Hematopoietic multipotent progenitor cell treated with erythropoietin and hydrocortisone succinate and interleukin-3 and kit ligand, for 8 days (in vitro differentiated cells): ENCODE measurements around the gene TBL3.
A peak's percentile ranks its signal among the peaks of the same experiment; 100 is the strongest.

Source experiments
- DNase-seq: peaks from one replicate; pipeline ENCODE4 v3.0.0-alpha.2; 2015

TBL3 gene

DNA sequence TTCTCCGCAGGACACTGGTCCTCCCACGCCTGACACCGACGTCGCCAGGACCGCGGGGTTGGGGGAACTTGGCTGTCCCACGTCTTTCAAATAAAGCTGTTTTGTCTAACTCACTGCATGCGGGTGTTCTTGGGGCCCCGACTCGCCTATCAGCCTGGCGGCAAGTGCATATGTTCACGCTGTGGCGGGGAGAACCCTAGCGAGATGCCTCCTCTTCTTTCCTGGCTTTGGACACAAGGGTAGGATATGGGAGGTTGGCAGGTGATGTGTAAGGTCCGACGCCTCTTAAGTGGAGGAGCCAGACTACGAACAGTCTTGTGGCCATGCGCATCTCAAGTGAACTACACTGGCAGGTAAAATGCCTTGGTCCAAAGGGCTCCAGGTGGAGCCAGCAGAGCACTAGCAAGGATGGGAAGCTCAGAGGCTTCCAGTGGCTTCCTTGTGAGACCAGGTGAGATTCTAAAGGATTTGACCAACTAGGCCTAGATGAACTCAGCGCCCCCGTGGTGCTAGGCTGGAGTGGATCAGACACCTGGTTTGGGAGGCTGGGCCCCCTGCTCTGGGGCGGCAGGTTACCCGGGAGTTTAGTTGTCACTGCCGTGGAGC is 6.4 kb upstream of the TBL3 start:
- DNase-seq = peak; percentile 25

DNA sequence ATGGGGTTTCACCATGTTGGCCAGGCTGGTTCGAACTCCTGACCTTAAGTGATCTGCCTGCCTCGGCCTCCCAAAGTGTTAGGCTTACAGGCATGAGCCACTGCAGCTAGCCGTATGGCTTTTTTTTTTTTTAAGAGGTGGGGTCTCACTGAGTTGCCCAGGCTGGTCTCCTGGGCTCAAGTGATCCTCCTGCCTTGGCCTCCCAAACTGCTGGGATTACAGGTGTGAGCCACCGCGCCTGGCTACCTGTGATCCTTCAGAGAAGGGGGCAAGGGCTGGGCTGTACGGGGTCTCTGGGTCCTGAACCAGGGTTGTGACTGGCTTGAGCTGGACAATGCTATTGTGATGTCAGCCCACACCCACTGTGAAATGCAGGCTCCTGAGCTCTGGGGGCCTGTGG is 5.4 kb upstream of the TBL3 start, which contains the start of gene RNF151:
RNF151 (plus strand) TSS at position 397 of the 400 bp plus-strand sequence. CDS start 26 bp downstream, outside the sequence.
- no peak for DNase-seq

DNA sequence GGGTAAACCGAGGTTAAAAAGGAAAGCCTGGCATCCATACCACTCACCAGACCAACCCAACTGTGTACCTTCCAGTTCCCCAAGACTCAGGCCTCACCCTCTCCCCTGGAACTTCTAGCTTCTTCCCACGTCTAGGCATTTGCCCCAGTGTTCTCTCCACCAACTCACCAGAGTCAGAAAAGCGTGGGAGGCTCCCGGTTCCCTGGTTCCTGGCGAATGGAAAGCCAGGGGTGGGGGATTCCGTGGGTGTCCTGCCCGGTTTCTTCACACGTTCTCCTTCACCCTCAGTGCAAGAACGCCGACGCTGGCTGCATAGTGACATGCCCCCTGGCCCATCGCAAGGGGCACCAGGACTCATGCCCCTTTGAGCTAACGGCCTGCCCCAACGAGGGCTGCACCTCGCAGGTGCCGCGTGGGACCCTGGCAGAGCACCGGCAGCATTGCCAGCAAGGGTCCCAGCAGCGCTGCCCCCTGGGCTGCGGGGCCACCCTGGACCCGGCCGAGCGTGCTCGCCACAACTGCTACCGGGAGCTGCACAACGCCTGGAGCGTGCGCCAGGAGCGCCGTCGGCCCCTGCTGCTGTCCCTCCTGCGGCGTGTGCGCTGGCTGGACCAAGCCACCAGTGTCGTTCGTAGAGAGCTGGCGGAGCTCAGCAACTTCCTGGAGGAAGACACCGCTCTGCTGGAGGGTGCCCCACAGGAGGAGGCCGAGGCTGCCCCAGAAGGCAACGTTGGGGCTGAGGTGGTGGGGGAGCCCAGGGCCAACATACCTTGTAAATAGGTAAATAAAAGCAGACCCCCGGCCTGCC is 3.5 kb upstream of the TBL3 start:
- no peak for DNase-seq

DNA sequence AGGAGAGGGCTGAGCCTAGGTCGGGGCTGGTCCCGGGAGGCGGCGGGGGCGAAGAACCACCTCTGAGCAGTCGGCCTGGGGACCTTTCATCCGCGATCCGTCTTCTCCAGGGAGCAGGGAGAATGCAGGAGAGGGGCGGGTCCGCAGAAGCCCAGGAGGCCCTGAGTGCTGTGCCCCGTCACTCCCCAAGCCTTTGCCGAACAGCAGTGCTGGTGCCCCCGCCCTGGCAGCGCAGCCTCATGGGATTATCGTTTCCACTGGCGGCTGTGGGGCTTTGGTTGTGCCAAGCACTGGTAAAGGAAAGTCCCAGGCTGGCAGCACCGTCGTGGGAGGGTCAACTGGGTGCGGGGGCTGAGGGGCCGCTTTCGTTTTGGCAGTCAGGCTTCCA is 631 bp downstream of the TBL3 start:
- DNase-seq = peak; percentile 56

DNA sequence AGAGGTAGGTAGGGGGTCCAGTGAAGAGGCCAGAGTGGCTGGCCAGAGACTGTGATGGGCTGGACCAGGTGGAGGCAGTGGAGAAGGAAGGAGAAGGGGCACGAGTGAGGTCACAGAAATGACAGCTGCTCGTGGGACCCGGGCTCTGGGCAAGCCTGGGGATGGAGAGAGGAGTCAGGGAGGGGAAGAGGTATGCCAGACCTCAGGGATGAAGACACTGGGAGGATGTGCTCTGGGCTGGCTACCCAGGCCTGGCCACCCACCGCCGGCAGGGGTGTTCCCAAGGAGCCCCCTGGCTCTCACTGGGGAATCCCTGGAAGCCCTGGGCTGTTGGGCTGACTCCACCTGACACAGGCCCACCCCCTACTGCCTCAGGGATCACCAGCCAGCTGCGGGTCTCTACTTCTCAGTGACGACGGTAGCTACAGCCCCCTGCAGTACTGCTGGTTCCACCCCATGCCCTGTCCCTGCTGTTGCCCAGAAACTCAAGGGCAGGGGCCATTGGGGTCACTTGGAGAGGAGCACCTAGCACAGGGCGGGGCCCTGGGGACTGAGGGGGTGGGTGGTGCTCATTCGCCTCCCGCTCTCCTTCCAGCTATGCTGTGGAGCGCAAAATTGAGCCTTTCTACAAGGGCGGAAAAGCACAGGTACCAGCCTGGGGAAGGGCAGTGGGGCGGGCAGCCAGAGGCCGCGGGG is 1.8 kb downstream of the TBL3 start:
- no peak for DNase-seq

DNA sequence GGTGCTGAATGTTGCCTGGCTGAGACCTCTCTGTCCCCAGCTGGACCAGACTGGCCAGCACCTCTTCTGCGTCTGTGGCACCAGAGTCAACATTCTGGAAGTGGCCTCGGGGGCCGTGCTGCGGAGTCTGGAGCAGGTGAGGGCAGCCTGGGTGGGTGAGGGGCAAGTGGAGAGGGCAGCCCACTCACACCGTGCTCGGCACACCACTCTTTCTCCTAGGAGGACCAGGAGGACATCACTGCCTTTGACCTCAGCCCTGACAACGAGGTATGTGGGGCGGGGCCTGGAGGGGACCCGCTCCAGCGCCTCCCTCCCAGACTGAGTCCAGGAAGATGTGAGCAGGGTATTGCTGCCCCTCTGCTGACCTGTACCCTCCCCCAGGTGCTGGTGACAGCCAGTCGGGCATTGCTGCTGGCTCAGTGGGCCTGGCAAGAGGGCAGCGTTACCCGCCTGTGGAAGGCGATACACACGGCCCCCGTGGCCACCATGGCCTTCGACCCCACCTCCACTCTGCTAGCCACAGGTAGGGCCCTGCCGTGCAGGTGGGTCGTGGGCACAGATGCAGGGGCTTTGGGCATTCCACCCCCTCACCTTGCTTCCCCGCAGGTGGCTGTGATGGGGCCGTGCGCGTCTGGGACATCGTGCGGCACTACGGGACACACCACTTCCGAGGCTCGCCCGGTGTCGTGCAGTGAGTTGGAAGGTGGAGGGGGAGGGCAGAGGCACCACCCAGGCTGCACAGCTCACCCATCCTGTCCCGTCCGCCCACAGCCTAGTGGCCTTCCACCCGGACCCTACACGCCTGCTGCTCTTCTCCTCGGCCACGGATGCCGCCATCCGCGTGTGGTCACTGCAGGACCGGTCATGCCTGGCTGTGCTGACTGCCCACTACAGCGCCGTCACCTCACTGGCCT is 2.6 kb downstream of the TBL3 start:
- no peak for DNase-seq

DNA sequence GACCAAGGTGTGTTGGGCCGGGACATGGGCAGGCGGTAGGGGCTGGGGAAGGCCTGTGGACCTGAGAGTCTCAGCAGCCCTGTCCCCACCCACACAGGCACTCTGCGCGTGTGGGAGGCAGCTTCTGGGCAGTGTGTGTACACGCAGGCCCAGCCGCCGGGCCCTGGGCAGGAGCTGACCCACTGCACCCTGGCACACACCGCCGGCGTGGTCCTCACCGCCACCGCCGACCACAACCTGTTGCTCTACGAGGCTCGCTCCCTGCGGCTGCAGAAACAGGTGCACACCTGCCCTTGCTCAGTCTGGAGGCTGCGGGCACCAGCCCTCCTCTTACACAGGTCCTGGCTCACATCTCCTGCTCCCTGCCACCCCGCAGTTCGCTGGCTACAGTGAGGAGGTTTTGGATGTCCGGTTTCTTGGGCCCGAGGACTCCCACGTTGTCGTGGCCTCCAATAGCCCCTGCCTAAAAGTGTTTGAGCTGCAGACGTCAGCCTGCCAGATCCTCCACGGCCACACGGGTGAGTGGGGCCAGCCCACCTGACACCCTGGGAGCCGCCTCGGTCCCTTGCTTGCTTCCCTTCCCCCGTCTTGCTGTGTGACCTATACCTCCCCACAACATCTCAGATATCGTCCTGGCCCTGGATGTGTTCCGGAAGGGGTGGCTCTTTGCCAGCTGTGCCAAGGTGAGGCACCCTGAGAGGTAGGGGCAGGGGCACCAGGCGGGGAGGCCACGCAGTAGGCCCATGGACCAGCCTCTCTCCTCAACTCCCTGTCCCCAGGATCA is 3.8 kb downstream of the TBL3 start:
- no peak for DNase-seq

DNA sequence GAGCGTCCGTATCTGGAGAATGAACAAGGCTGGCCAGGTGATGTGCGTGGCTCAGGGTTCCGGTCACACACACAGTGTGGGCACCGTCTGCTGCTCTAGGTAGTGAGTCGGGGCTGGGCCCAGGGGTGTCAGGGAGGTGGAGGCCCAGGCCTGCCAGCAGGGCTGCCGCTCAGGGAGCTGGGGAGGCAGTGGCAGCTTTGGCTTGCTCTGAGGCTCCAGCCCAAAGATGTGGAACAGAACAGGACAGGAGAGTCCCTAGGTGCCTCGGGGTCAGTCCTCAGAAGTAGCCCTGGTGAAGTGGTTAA is 4.3 kb downstream of the TBL3 start:
- no peak for DNase-seq

DNA sequence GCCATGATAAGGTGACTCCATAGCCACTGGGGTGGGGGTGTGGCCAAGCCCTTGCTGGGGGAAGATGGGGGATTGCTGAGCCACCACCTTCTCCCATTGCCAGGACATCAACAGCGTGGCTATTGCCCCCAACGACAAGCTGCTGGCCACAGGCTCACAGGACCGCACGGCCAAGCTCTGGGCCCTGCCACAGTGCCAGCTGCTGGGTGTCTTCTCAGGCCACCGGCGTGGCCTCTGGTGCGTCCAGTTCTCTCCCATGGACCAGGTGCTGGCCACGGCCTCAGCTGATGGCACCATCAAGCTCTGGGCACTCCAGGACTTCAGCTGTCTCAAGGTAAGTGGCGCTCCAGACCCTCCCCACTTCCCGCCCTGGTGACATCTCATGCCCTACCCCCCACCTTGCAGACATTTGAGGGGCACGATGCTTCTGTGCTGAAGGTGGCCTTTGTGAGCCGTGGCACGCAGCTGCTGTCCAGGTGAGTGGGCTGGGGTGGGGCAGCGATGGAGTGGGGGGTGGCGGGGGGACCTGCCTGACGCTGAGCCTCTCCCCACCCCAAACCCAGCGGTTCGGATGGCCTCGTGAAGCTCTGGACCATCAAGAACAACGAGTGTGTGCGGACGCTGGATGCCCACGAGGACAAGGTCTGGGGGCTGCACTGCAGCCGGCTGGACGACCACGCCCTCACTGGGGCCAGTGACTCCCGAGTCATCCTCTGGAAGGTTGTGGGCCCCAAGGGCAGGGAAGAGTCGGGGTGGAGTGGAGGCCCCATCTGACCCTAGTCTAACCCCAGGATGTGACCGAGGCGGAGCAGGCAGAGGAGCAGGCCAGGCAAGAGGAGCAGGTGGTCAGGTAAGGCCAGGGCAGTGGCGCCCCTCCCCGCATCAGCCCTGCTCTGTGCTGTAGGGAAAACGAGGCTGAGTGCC is 5.4 kb downstream of the TBL3 start:
- DNase-seq = no peak

DNA sequence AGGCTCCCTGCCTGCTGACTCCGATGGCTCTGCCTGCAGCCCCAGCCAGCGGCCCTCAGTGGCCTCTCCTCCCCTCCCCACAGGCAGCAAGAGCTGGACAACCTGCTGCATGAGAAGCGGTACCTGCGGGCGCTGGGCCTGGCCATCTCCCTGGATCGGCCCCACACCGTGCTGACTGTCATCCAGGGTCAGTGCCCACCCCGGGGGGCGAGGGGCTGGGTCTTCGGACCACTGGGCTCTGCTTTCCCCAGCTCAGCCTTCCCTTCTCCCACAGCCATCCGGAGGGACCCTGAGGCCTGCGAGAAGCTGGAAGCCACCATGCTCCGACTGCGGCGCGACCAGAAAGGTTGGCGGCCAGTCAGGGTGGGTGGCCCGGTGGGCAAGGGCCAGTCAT is 6.0 kb downstream of the TBL3 start:
- no peak for DNase-seq

DNA sequence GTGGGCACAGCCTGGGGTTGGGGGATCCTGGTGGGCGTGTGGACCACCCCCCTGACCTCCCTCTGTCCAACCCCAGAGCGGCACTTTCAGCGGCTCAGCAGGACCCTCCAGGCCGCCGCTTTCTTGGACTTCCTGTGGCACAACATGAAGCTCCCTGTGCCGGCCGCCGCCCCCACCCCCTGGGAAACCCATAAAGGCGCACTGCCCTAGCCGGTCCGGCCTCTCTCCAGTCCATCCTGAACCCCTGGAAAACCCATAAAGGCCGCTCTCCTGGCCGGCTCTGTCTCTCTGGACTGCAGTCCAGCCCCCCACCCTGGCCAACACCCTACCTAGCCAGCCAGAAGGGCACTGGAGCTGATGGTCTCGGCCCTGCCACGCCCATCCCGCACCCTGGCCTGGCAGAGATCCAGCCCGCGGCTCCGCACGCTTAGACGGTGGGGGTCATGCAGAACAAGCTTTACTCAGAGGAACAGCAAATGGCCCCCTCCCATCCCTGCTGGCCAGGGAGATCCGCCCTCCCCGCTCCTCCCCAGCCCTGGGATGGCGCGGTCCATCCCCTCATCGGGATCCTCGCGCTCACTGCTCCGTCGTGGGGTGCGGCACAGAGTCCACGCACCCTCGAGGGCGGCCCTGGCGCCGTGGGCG is 6.7 kb downstream of the TBL3 start:
- no peak for DNase-seq

DNA sequence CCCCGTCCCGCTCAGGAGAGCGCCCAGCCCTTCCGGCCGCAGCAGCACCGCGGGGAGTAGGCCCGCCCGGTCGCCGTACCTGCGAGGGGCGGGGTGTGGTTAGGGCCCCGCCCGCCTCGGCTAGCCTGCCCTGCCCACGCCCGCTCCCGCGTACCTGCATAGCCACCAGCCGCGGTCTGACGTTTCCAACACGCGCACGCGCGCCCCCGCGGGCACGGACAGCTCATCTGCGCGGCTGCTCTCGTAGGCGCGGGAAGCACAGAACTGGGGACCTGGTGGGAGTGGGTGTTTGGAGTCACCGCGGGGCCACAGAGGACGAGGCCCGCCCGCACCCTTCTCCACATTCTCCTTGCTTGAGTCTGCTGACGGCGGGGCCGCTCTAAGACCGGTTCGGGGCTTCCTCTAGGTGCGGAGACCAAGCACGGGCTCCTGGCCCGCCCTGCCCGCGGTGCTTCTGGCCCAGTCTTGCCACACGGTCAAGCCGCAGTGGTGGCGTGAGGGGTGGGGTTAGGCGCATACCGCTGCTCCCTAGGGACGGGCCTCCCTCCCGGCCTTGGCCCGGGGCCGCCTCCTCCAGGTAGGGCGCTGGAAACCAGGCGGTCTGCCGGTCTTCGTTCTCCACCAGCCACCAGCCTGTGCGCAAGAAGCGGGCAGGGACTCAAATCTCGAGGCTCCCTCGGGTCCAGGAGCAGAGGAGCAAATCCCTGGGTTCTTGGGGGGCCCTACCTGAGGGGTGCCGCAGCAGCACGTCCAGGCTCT is 7.6 kb downstream of the TBL3 start:
- DNase-seq = no peak

DNA sequence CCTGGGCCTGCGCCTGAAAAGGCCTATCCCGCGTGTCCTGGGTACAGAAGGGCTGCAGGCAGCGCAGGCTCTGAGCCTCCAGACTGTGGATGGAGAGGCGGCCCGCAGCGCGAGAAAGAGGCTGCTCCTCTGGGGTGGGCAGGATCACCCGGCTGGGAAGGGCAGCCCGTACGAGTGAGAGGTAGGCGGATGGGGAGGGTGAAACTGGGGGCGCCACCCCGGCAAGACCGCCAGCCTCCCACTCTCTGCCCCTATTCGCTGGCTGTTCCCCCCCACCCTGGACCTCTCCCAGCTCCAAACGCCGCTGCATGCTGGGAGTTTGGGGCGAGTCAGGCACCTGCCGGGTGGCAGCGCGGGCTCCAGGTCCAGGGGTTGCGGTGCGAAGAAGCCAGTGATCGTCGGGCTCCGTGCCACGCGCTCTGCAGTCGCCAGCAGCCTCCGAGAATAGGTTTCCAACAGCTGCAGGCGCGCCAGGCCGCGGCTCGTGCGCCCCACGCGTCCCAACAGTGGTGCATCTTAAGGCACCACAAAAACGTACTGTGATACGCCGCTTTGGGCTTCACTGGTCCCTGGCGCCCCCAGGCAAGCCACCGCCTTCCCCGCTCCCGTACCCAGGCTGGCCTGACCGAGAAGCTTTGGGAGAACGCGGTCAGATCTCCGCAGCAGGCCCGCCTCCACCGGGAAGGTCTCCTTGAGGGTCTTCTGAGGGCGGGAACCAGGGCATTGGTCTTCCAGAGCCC is 8.3 kb downstream of the TBL3 start:
- peak; percentile 16 for DNase-seq

DNA sequence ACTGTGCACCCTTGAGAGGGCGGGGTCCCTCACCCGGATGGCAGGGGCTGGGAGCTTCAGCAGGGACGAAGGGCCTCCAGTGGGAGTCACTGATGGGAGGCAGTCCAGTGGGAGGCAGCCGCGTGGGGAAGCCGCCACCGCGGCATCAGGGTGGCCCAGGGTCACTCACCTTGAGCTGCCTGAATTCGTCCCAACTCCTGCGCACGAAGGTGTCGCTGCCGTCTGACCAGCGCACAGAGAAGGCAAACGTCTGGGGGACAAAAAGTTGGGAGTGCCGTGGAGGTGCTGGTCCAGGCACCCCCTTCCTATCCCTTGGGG is 8.9 kb downstream of the TBL3 start:
- DNase-seq = no peak

DNA sequence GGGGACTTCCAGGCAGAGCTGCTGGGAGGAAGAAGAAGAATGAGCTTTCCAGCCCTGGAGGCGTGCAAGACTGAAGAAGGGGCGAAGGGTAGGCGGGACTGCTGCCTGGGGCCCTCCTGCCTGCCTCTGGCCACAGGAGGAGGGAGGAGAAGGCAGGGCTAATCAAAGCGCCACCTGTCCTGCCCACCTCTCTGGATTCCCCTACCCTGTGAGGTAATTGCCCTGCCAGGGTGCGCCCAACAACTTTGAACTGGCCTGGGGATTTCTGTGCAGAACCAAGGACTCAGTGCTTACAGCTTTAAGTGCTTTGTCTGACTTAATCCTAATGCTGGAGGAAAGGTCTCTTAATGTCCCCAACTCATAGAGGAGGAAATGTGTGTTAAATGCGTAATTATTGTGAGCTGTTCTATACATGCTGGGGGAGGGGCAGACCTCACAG is 9.6 kb downstream of the TBL3 start, which contains the start of gene NOXO1:
NOXO1 (minus strand) TSS at position 72 of the 439 bp plus-strand sequence. CDS start 290 bp downstream, outside the sequence.
- peak; percentile 10 for DNase-seq

DNA sequence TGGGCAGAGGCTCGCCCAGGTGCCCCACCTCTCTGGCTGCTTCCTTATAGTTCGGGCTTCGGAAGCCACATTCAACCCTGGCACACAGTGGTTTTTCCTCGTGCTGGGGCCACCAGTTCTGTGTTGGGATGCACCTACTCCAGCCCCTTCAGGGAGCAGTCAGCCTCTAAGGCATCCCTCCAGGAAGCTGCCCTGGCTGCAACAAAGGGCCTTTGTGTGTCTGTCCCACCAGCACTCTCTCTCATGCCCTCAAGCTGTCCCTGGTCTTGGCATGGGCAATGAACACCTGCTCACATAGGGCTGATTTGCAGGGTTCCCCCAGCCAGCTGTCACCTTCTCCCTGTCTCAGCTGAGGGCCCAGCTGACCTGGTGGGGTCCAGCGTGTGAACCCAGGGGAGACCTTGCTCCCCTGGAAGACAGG is 10.2 kb downstream of the TBL3 start:
- DNase-seq = no peak

DNA sequence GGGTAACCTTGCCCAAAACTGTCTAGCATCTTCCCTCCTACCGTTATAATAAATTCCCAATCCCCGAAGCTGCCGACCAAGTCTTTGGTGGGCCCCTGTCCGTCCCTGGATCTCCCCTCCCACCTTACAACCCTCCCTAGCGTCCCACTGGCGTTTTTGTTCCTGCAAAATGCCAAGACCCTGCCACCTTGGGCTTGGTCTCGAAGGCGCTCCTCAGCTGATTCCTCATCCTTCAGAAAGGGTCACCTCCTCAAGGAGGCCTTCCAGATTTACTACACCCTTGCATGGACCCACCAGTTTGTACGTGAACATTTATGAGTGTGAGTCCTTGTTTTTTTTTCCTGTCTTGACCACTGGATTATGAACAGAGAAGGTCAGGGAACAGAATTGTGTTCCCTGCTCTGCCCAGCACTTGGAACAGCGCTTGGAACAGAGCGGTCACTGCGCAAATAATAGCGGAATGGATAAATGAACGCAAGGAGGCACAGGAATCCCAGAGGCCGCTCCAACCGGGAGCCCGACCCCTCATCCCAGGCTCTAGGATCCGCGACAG is 11.2 kb downstream of the TBL3 start:
- no peak for DNase-seq

DNA sequence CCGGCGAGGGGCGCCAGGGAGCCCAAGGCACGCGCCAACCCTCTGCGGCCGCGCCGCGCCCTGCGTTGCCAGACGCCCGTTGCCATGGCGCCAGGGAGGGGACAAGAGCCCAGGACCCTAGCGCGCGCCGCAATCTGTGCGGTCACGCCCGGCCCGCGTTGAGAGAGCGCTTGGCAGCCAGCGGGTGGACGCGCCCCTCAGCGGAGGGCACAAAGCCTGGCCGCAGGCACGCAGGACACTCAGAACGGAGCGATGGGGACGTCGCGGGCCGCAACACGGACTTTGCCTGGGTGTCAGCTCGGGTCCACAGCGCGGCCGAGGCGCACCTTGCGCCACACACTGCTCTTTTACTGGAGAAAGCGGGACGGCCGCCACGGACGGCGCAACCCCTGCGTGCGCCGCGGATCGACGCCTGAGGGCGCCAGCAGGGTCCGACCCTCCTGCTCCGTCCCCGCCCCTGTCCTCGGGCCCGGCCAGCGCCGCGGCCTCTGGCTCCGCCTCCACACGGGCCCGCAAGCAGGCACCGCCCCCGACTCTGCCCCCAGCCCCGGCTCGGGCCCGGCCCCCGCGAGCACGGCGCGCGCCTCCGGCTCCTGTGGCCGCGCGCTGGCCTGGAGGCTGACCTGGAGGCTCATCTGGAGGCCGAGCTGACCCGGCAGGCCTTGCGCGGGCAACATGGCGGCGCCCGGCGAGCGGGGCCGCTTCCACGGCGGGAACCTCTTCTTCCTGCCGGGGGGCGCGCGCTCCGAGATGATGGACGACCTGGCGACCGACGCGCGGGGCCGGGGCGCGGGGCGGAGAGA is 11.9 kb downstream of the TBL3 start, which contains the start of gene GFER:
GFER (plus strand) TSS at position 650 of the 803 bp plus-strand sequence; CDS start at position 676, 26 bp downstream.
- peak; percentile 82 for DNase-seq
